Subcutaneous adipose tissue (tissue), 4 donors: ENCODE results near the gene PRG3. TPM values are rescaled to one million over a fixed set of nuclear protein-coding genes. Genes with fewer than 3 reads are reported as not detected.

Experiments used
- CTCF ChIP-seq: fragments of 450-650 bp; IDR thresholded peaks from one replicate; pipeline ENCODE4 v1.5.1; 2016; ENCODE audit warnings: low read depth, mild to moderate bottlenecking, control low read depth, antibody characterized with exemption, moderate library complexity
- total RNA-seq, 4 donors: library from RNA; depleted of rRNA; stranded (reverse); fragments of >200 nt; gene quantifications; one replicate each; pipeline ENCODE4 v1.1.0, GENCODE V29; 2016

The PRG3 gene
- total RNA-seq, 4 donors from 2014 or later, result not detected

GRCh38 chr11:57341250-57341808, 39.6 kb downstream of the PRG3 start:
- no peak for TF ChIP-seq CTCF

GRCh38 chr11:57340039-57340615, 40.8 kb downstream of the PRG3 start:
- TF ChIP-seq CTCF, result no peak

GRCh38 chr11:57339328-57339727, 41.6 kb downstream of the PRG3 start:
- no peak for TF ChIP-seq CTCF

- no peak for TF ChIP-seq CTCF
These were observed 42.8 kb downstream of the PRG3 start, which contains the start of gene P2RX3 for GRCh38 chr11:57338142-57338541. TSS of gene P2RX3 (plus strand) at chr11:57338352. CDS start at chr11:57338551, 199 bp downstream.

- no peak for TF ChIP-seq CTCF
These were observed 44.8 kb downstream of the PRG3 start for GRCh38 chr11:57336111-57336666.

- no peak for TF ChIP-seq CTCF
These were observed 45.4 kb downstream of the PRG3 start, which contains the start of gene SSRP1 for GRCh38 chr11:57335343-57336110. TSS of gene SSRP1 (minus strand) at chr11:57335892. CDS start at chr11:57335121, 771 bp downstream.

GRCh38 chr11:57335023-57335342, 46.0 kb downstream of the PRG3 start:
- TF ChIP-seq CTCF, result no peak
